Activated CD4-positive, alpha-beta memory T cell treated with anti-CD3 and anti-CD28 coated beads for 36 hours (primary cell): Measurements from ENCODE around the gene PDZD8. TPM values are rescaled to one million over a fixed set of nuclear protein-coding genes. Genes with fewer than 3 reads are reported as not detected.
"Not testable (repeated sequence)": the region's sequence is repeated elsewhere in the genome, so short reads cannot be mapped to it uniquely, and the experiment has no call there.

ENCODE experiments used
- CTCF ChIA-PET: fragments of 350-600 bp; sonication (Branson Sonifier 250); formaldehyde crosslinking; loops from one replicate; lab custom pipeline; 2021; ENCODE audit warnings: antibody characterized with exemption, inconsistent platforms; lab: Charles Lee
- POLR2A ChIA-PET: fragments of 350-600 bp; sonication (Branson Sonifier 250); formaldehyde crosslinking; loops from one replicate; lab custom pipeline; 2021; ENCODE audit warnings: antibody characterized with exemption; lab: Charles Lee
- DNase-seq: peaks from one replicate; pipeline ENCODE4 v3.0.0-alpha.2; 2020
- H3K27ac Mint-ChIP-seq: one replicate; pipeline ENCODE4 v1.8.0; 2021; ENCODE audit warnings: mixed read lengths
- H3K27me3 Mint-ChIP-seq: one replicate; pipeline ENCODE4 v1.8.0; 2021; ENCODE audit warnings: mixed read lengths
- H3K36me3 Mint-ChIP-seq: one replicate; pipeline ENCODE4 v1.8.0; 2021; ENCODE audit warnings: mixed read lengths
- H3K4me1 Mint-ChIP-seq: one replicate; pipeline ENCODE4 v1.8.0; 2021; ENCODE audit warnings: low read depth, mixed read lengths
- H3K4me3 Mint-ChIP-seq: one replicate; pipeline ENCODE4 v1.8.0; 2021; ENCODE audit warnings: mild to moderate bottlenecking, mixed read lengths
- H3K9me3 Mint-ChIP-seq: one replicate; pipeline ENCODE4 v1.8.0; 2021; ENCODE audit warnings: mixed read lengths
- intact Hi-C: fragments of 100-400 bp; cut with micrococcal nuclease; formaldehyde crosslinking; loops from one replicate; pipeline ENCODE4 v1.15.1; 2023
- total RNA-seq, 2 experiments: library from RNA; stranded (reverse); gene quantifications; one replicate each; pipeline ENCODE4 v1.2.3, GENCODE V29; 2021

PDZD8 gene
- total RNA-seq, 2 experiments from 2014 or later, result 14.3 to 16.2 TPM

DNA sequence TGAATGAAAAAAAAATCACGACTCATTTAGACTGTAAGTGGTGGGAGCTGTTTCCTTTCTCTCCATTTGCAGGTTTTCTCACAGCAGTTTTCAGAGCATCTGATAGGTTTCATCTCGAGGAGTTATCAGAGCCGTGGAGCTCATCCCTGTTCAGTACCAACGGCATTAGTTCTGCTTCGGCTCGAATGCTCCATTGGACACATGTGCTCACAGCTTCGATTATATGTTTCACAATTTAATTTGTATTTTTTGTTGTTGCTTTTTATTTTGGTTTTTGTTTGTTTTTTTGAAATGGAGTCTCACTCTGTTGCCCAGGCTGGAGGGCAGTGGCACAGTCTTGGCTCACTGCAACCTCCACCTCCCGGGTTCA, 132.8 kb downstream of the PDZD8 start:
- H3K4me3 Mint-ChIP-seq, result no peak overlapping the region
- POLR2A ChIA-PET, result no interaction called here
- no peaks in the 10 kb centered on the region for H3K9me3 Mint-ChIP-seq
- no peak overlapping the region for H3K27ac Mint-ChIP-seq
- CTCF ChIA-PET, result interaction anchor here (1.9 kb wide), 1 partner anchor 26 kb away, joined by 10 read pairs; no protein-coding TSS in a partner anchor
- H3K27me3 Mint-ChIP-seq, result peaks cover 42% of the 10 kb centered on the region
- no peaks in the 10 kb centered on the region for H3K36me3 Mint-ChIP-seq
- DNase-seq, result no peak
- H3K4me1 Mint-ChIP-seq, result peaks cover 4% of the 10 kb centered on the region
- intact Hi-C loops, result no loop called here

- intact Hi-C loops, result no loop called here
- no peak for DNase-seq
- Mint-ChIP-seq H3K27me3 (peaks cover 37% of the 10 kb centered on the region), H3K4me1 (peaks cover 3% of the 10 kb centered on the region), H3K9me3 (no peaks in the 10 kb centered on the region), H3K4me3 (no peak overlapping the region), H3K27ac (no peak overlapping the region), H3K36me3 (no peaks in the 10 kb centered on the region)
- ChIA-PET CTCF (interaction anchor here (1.9 kb wide), 1 partner anchor 25 kb away, joined by 10 read pairs; no protein-coding TSS in a partner anchor), POLR2A (no interaction called here)
These were observed 133.4 kb downstream of the PDZD8 start for GRCh38 chr10:117241541-117242462.

DNA sequence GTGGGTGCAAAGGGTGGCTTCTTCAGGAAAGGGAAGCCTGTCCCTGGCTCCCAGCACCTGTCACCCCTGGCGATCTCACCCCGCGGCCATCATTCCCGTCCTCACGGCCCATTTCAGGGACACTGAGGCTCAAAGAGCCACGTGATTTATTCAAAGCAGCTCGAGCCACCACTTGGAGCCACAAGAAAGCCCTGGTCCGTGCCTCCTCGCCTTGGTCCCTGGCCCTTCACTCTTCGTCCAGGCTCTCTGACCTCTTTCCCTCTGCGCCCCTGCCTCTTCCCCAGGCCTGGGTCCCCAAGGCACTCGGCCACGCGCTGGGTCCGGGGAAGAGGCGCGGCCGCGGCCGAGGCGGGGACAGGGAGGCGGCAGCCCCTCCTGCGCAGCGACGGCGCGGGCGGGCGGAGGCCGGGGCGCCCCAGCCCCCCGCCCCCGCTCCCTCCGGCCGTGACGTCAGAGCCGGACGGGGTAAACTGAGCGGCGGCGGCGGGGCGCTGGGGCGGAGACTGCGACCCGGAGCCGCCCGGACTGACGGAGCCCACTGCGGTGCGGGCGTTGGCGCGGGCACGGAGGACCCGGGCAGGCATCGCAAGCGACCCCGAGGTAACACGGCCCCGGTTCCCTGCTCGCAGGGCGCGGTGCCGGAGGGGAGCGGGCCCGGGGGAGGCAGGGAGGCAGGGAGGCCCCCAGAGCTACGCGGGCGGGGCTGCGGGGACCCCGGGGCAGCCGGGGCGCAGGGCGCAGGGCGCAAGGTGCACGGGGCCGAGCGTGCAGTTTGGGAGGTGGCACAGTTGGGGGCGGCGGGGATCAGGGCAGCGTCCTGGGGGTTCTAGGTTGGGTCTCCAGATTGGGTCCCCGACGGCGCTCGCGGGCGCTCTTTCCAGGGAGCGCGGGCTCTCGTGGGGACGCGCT, 134.4 kb downstream of the PDZD8 start, which contains the start of gene SLC18A2:
Gene SLC18A2 (plus strand): TSS at position 494 of the 909 bp plus-strand sequence. CDS start 580 bp downstream, outside the sequence.
- no peaks in the 10 kb centered on the region for H3K36me3 Mint-ChIP-seq
- peaks cover 37% of the 10 kb centered on the region for H3K27me3 Mint-ChIP-seq
- no peaks in the 10 kb centered on the region for H3K9me3 Mint-ChIP-seq
- POLR2A ChIA-PET, result no interaction called here
- DNase-seq, result no peak
- CTCF ChIA-PET, result no interaction called here
- peaks cover 3% of the 10 kb centered on the region for H3K4me1 Mint-ChIP-seq
- no peak within 1 kb of the TSS for H3K4me3 Mint-ChIP-seq
- intact Hi-C loops, result no loop called here
- no peak within 1 kb of the TSS for H3K27ac Mint-ChIP-seq

DNA sequence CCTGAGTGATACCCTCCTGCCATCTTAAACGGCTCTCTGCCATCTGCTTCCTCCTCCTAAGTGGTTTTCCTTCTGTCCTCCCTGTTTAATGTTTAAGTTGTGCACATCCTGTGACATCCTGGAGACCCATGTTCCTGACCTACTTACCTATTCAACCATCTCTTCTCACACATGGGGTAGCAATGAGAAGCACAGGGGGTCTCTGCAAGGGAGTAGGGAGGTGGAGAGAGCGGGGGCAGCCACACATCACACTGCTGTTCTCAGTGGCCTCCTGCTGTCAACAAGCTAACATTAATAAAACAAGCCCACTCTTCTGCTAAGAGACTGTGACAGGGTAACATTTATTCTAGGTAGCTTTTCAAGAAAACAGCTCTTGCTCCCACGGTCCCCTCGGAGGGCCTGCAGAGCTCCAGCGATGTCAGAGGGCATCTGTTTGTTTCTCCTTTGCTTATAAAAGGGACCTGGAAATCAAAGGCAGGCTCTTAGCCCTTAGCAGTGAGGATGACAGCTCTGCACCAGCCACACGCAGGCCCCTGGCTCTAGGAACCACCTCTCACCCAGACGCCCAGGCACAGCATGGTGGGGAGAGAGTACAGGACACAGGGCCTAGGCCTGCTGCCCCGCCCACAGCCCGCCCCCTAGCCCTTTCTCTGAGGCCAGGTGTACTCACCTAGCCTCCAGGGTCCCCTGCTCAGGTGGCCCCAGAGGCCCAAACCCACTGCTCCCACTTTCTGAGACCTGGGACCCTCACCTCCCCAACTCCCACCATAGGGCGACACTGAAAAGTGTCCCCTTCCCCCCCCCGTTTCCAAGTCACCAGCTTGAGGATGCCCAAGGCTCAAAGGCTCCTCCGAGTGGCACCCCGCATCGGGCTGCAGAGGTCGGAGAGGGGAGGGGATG, 135.3 kb downstream of the PDZD8 start:
- Mint-ChIP-seq H3K4me1 (peaks cover 3% of the 10 kb centered on the region), H3K36me3 (no peaks in the 10 kb centered on the region), H3K27ac (no peak overlapping the region), H3K27me3 (peaks cover 32% of the 10 kb centered on the region), H3K4me3 (no peak overlapping the region), H3K9me3 (no peaks in the 10 kb centered on the region)
- no peak for DNase-seq
- CTCF ChIA-PET, result no interaction called here
- intact Hi-C loops, result no loop called here
- POLR2A ChIA-PET, result no interaction called here

DNA sequence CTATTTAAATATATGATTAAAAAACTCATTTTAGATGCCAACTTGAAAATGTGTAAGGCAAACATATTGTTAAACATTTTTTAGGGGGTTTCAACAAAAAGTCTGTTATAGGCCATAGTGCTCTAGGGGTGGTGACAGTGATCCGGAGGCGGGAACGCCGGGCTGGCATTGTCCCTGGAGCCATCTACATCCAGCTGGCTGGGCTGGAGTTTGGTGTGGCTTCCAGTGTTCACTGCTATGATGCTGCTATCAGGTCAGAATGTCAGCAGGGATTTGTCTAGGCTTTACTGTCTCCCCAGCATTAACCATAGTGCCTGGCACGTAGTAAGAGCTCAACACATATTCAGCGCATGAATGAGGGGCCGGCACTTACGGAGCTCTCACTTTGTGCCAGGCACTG, 136.2 kb downstream of the PDZD8 start:
- Mint-ChIP-seq H3K36me3 (no peaks in the 10 kb centered on the region), H3K4me3 (no peak overlapping the region), H3K27ac (no peak overlapping the region), H3K4me1 (peaks cover 3% of the 10 kb centered on the region), H3K9me3 (no peaks in the 10 kb centered on the region), H3K27me3 (peaks cover 27% of the 10 kb centered on the region)
- ChIA-PET POLR2A (no interaction called here), CTCF (no interaction called here)
- DNase-seq, result no peak
- intact Hi-C loops, result no loop called here

DNA sequence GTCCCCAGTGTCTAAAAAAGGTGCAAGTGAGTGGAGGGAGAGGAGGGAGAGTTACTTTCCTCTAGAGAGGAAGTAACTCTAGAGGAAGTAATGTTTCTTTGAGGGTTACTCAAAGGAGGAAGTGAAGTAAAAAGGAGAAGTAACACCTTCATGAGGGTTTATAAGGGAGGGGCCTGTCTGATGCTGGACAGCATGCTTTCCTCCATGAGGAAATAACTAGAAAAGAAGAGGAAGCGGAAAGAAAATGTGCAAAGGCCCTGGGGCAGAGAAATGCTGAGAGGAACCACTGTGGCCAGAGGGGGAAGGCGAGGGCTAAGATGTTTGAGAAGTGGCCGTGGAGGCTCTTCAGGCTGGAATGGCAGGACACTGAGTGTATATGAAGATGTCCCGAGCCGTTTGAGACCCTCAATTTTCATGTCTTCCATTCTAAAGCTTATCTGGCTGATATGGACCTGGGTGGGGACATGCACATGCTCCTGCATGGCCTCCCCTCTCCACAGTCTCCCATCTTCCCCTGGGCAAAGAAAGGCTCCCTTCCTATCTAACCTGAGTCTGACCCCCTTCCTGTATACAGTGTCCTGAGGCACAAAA, 137.7 kb downstream of the PDZD8 start:
- ChIA-PET CTCF (interaction anchor here (1.0 kb wide), 1 partner anchor 21 kb away, joined by 3 read pairs; no protein-coding TSS in a partner anchor), POLR2A (no interaction called here)
- DNase-seq, result no peak
- no peaks in the 10 kb centered on the region for H3K9me3 Mint-ChIP-seq
- H3K4me1 Mint-ChIP-seq, result peaks cover 3% of the 10 kb centered on the region
- H3K4me3 Mint-ChIP-seq, result no peak overlapping the region
- peaks cover 26% of the 10 kb centered on the region for H3K27me3 Mint-ChIP-seq
- H3K27ac Mint-ChIP-seq, result no peak overlapping the region
- no peaks in the 10 kb centered on the region for H3K36me3 Mint-ChIP-seq
- intact Hi-C loops, result no loop called here

GRCh38 chr10:117230107-117230506, 145.1 kb downstream of the PDZD8 start:
- H3K4me3 Mint-ChIP-seq, H3K4me1 Mint-ChIP-seq, DNase-seq, intact Hi-C loops, H3K9me3 Mint-ChIP-seq, H3K36me3 Mint-ChIP-seq, H3K27ac Mint-ChIP-seq: not testable (repeated sequence)
- H3K27me3 Mint-ChIP-seq, result peaks cover 42% of the 10 kb centered on the region
- CTCF ChIA-PET, result interaction anchor here (0.7 to 2.3 kb wide), 2 partner anchors 13 to 770 kb away, joined by 3 to 10 read pairs; no protein-coding TSS in a partner anchor
- POLR2A ChIA-PET, result interaction anchor here (0.6 kb wide), 1 partner anchor 162 kb away, joined by 3 read pairs; no protein-coding TSS in a partner anchor

DNA sequence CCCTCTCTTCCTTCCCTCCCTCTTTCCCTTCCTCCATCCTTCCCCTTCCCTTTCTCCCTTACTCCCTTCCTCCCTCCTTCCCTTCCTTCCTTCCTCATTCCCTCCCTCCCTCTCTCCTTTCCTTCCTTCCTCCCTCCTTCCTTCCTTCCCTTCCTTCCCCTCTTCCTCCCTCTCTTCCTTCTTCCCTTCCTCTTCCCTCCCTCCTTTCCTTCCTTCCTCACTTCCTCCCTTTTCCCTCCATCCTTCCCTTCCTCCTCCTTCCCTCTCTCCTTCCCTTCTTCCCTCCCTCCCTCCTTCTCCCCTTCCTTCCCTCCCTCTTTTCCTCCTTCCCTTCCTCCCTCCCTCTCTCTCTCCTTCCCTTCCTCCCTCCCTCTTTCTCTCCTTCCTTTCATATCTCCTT, 147.0 kb downstream of the PDZD8 start:
- intact Hi-C loops, result no loop called here
- H3K4me1 Mint-ChIP-seq, result no peaks in the 10 kb centered on the region
- H3K27ac Mint-ChIP-seq, result no peak overlapping the region
- H3K36me3 Mint-ChIP-seq, result no peaks in the 10 kb centered on the region
- H3K27me3 Mint-ChIP-seq, result peaks cover 40% of the 10 kb centered on the region
- ChIA-PET POLR2A (no interaction called here), CTCF (interaction anchor here (2.3 kb wide), 1 partner anchor 11 kb away, joined by 10 read pairs; no protein-coding TSS in a partner anchor)
- no peak overlapping the region for H3K4me3 Mint-ChIP-seq
- H3K9me3 Mint-ChIP-seq, result no peaks in the 10 kb centered on the region
- no peak for DNase-seq

Other genes with a start within 250 kb of the PDZD8 start
- gene VAX1, start 237.2 kb downstream of the PDZD8 start, total RNA-seq, result not detected
- not detected for gene KCNK18, start 178.0 kb downstream of the PDZD8 start, total RNA-seq
- not detected for gene SLC18A2, start 134.3 kb downstream of the PDZD8 start, total RNA-seq
- gene EMX2, start 167.3 kb upstream of the PDZD8 start, total RNA-seq, result not detected